Hematopoietic multipotent progenitor cell treated with erythropoietin and hydrocortisone succinate and interleukin-3 and kit ligand, for 15 days (in vitro differentiated cells): ENCODE measurements around the gene MED22.

Source experiments
- DNase-seq: peaks from one replicate; pipeline ENCODE4 v3.0.0-alpha.2; 2015; ENCODE audit warnings: low spot score

MED22 gene

GRCh38 chr9:133355881-133356357 is 8.0 kb upstream of the MED22 start:
- no peak for DNase-seq

- no peak for DNase-seq
Measured at GRCh38 chr9:133354766-133355165, 6.8 kb upstream of the MED22 start.

GRCh38 chr9:133353548-133353947 is 5.6 kb upstream of the MED22 start:
- no peak for DNase-seq

GRCh38 chr9:133352635-133353340 is 4.9 kb upstream of the MED22 start:
- DNase-seq: no peak

- DNase-seq: peak; percentile 30
Measured at GRCh38 chr9:133351908-133352634, 4.1 kb upstream of the MED22 start.

GRCh38 chr9:133351526-133351907 is 3.6 kb upstream of the MED22 start:
- no peak for DNase-seq

- DNase-seq: no peak
Measured at GRCh38 chr9:133349965-133350616, 2.2 kb upstream of the MED22 start.

- DNase-seq: no peak
Measured at GRCh38 chr9:133348718-133349573, 1.0 kb upstream of the MED22 start.

- DNase-seq: peak; percentile 37
Measured at GRCh38 chr9:133347515-133347984, 381 bp downstream of the MED22 start.

GRCh38 chr9:133346021-133346785 is 1.7 kb downstream of the MED22 start:
- DNase-seq: no peak

- no peak for DNase-seq
Measured at GRCh38 chr9:133345596-133345995, 2.3 kb downstream of the MED22 start.

- DNase-seq: no peak
Measured at GRCh38 chr9:133344979-133345378, 3.0 kb downstream of the MED22 start.

GRCh38 chr9:133344071-133344470 is 3.9 kb downstream of the MED22 start:
- DNase-seq: no peak

- DNase-seq: no peak
Measured at GRCh38 chr9:133342570-133342969, 5.4 kb downstream of the MED22 start.

GRCh38 chr9:133342069-133342406 is 5.9 kb downstream of the MED22 start:
- peak; percentile 22 for DNase-seq

GRCh38 chr9:133341369-133342068 is 6.4 kb downstream of the MED22 start:
- DNase-seq: no peak

GRCh38 chr9:133340916-133341315 is 7.0 kb downstream of the MED22 start:
- DNase-seq: no peak

- DNase-seq: no peak
Measured at GRCh38 chr9:133340256-133340655, 7.7 kb downstream of the MED22 start.

- no peak for DNase-seq
Measured at GRCh38 chr9:133339641-133340040, 8.3 kb downstream of the MED22 start.

- peak; percentile 90 for DNase-seq
Measured at GRCh38 chr9:133335924-133336811, 11.8 kb downstream of the MED22 start, which contains the start of gene SURF6. TSS of gene SURF6 (minus strand) at chr9:133336188. CDS start at chr9:133336132, 56 bp downstream.
